SJCRH30 (cell line): ENCODE results near the gene DCBLD2. TPM values are rescaled to one million over a fixed set of nuclear protein-coding genes. Genes with fewer than 3 reads are reported as not detected.
A peak's percentile ranks its signal among the peaks of the same experiment; 100 is the strongest.

Experiments used
- DNase-seq, 2 experiments: peaks; one replicate each; pipeline ENCODE4 v3.0.0-alpha.2; 2015 to 2020
- H3K27ac ChIP-seq: fragments of 250-450 bp; sonication (Bioruptor Pico); 2 replicates; pipeline ENCODE4 v1.5.1; 2020; ENCODE audit warnings: mild to moderate bottlenecking, moderate library complexity
- H3K27me3 ChIP-seq: fragments of 250-450 bp; sonication (Bioruptor Pico); 2 replicates; pipeline ENCODE4 v1.5.1; 2020; ENCODE audit warnings: mild to moderate bottlenecking, moderate library complexity
- H3K36me3 ChIP-seq: fragments of 250-450 bp; sonication (Bioruptor Pico); 2 replicates; pipeline ENCODE4 v1.5.1; 2020; ENCODE audit warnings: mild to moderate bottlenecking, moderate library complexity
- H3K4me1 ChIP-seq: fragments of 250-450 bp; sonication (Bioruptor Pico); 2 replicates; pipeline ENCODE4 v1.5.1; 2020; ENCODE audit warnings: mild to moderate bottlenecking, moderate library complexity
- H3K4me3 ChIP-seq: fragments of 250-450 bp; sonication (Bioruptor Pico); 2 replicates; pipeline ENCODE4 v1.5.1; 2020; ENCODE audit warnings: mild to moderate bottlenecking, moderate library complexity
- H3K9me3 ChIP-seq: fragments of 250-450 bp; sonication (Bioruptor Pico); replicated peaks from 2 replicates; pipeline ENCODE4 v1.5.1; 2020; ENCODE audit warnings: mild to moderate bottlenecking, moderate library complexity
- total RNA-seq: library from RNA; depleted of rRNA; stranded (reverse); fragments of >200 nt; shearing (Covaris generic); gene quantifications from 2 replicates; pipeline ENCODE4 v1.2.3, GENCODE V29; 2014

Gene DCBLD2
- total RNA-seq, 1 experiment from 2014 or later: 61.3 TPM

DNA sequence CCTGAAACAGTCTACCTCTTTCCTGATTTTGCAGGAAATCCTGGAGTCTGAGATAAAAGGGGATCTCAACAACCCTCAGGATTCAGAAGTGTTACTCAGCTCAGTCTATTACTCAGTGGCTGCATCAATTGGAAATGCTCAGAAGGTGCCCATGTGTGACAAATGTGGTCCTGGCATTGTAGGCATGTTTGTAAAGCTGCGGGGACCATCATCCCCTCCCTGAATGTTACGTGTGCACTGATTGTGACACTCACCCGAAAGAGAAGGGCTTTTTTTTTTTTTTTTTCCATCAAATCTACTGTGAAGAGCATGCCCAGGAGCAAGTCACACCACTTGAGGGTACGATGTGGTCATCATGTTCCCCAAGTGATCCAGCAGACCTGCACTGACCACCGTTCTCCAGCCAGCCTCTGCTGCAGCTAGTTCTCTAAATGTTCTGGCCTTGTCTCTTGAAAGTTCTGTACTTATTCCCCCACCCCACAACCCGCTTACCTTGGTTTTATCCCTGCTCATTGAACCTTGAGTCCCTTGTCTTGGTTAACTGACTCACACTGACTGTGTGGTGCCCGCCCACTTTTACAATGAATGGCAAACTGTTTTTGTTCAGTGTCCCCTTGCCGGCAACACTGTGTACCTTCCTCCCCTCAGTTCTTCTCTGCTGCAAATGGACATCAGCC lies 118.5 kb downstream of the DCBLD2 start:
- DNase-seq: peak in 1 of 2 experiments; percentile 9

DNA sequence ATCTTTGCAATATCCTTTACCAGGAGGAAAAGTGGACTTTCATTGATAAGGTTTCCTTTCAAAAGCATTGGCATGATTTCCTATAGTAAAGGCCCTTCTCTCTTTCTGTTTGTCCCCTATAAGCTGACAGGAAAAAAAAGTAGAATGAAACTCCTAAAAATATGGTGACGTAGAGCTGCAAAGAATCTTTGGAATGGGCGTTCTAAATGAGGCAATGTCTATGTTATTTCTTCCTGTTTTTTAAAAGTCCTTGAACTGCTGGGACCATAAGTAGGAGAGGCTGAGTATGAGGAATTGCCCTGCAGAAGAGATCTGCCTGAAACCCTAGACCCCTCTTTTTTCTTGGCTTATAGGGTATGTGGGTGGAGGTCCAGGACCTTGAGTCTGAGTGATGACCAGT lies 121.2 kb downstream of the DCBLD2 start:
- H3K27ac ChIP-seq: no peak overlapping the region
- H3K4me3 ChIP-seq: no peak overlapping the region
- no peaks in the 10 kb centered on the region for H3K9me3 ChIP-seq
- no peak for DNase-seq
- no peaks in the 10 kb centered on the region for H3K27me3 ChIP-seq
- peaks cover 14% of the 10 kb centered on the region for H3K4me1 ChIP-seq
- no peaks in the 10 kb centered on the region for H3K36me3 ChIP-seq

More for the DNA sequence above, 118.5 kb downstream of the DCBLD2 start:
- Histone ChIP-seq H3K4me3 (no peak overlapping the region), H3K4me1 (peaks cover 14% of the 10 kb centered on the region), H3K36me3 (no peaks in the 10 kb centered on the region), H3K27ac (peak overlapping the region; percentile 54), H3K27me3 (no peaks in the 10 kb centered on the region), H3K9me3 (no peaks in the 10 kb centered on the region)

DNA sequence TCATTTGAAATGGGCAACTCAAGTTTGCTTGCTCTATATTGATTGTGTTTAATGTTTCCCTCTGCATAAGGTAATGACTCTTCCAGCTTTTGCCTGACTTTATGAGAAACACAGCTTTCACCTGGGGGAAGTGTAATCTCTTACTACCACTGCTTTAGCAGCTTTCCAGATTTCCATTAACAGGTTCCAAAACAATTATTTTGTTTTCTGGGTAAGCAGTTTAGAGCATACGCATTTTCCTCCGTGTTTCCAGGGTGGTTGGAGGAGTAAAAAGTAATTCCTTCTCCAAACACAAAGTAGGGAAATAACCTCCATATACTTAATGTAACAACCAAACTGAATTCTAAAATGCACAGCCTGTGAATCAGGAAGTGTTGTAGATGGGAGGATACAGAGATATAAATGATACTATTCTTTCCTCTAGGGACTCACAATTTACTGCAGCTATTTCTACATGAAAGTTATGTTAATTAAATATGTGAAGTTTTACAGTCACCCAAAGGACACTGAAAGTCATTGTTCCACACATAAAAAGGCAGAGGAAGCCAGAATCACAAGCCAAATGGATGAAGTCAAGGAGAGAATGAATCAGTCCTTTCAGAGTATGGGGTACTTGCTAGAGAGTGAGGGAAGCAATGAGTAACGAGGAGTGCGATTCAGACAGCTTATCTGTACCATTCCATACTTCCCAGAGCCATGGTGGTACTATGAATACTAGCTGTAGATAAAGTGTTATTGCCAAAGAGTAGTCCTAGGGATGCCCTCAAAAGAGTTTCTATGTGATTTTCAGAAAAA lies 121.8 kb downstream of the DCBLD2 start:
- H3K4me3 ChIP-seq: no peak overlapping the region
- no peak for DNase-seq
- H3K27ac ChIP-seq: no peak overlapping the region
- no peaks in the 10 kb centered on the region for H3K36me3 ChIP-seq
- no peaks in the 10 kb centered on the region for H3K27me3 ChIP-seq
- no peaks in the 10 kb centered on the region for H3K9me3 ChIP-seq
- H3K4me1 ChIP-seq: peaks cover 14% of the 10 kb centered on the region

DNA sequence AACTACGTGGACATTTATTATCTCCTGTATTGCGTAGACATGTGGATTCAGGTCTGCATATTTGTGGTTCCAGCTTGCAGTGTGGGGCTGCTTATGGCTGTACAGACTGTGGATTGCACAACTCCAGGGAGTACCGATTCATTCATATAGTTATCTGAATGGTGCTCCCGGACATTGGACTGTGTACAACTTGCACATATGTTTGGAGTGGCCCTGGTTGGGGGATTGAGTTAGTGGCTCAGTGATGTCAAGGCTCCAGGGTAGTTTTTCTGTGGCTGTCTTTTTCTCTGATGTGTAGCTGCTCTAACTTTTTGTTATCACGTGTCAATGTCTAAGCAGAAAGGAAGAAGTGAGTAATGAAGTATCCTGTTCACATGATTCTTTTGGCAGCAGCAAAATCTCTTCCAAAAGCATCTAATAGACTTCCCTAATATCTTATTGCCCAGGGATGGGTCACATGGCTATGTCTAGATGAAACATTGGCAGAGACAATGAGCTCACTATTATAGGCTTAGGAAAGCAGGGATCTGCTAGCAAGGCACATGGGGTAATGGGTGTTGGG lies 122.6 kb downstream of the DCBLD2 start:
- H3K9me3 ChIP-seq: no peaks in the 10 kb centered on the region
- H3K27ac ChIP-seq: no peak overlapping the region
- H3K27me3 ChIP-seq: no peaks in the 10 kb centered on the region
- no peak for DNase-seq
- peaks cover 6% of the 10 kb centered on the region for H3K4me1 ChIP-seq
- H3K4me3 ChIP-seq: no peak overlapping the region
- H3K36me3 ChIP-seq: no peaks in the 10 kb centered on the region

DNA sequence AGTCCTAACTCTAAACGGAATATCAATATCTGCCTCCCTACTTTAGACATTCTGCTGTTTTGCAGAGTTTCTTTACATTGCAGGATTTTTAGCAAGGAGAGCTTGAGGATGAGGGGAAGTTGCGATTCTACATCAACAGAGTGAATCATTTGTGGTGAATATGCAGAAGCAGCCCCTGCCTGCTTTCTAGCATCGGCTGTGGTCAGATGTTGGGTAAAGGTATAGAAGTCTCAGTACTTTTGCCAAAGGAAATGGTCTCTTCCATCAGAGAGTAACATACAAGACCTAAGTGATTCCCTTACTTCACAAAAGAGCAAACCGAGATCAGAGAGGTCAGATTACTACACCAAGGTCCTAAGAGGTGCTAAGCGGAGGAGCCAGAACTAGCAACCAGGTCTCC lies 123.1 kb downstream of the DCBLD2 start:
- Histone ChIP-seq H3K4me1 (peaks cover under 1% of the 10 kb centered on the region), H3K4me3 (no peak overlapping the region), H3K27ac (no peak overlapping the region), H3K27me3 (no peaks in the 10 kb centered on the region), H3K36me3 (no peaks in the 10 kb centered on the region), H3K9me3 (no peaks in the 10 kb centered on the region)
- no peak for DNase-seq

DNA sequence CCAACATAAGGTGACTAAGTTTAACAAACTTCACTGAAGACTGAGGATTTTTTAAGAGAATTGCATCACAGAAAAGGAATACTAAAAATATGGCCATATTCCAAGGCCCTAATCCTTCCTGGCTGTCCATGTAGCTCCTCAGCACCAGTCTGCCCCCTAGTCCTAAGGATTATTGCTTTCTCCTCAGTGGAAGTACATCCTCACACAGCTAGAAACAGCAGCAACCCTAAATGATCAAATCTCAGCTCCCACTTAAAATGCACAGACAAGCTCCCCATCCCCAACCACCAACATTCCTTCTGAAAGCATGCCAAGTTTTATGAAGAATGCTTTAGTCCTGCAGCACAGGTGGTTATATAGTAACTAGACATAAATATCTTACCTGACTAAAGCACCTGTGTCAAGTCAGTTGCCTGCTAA lies 123.7 kb downstream of the DCBLD2 start:
- H3K36me3 ChIP-seq: no peaks in the 10 kb centered on the region
- no peak overlapping the region for H3K4me3 ChIP-seq
- no peaks in the 10 kb centered on the region for H3K4me1 ChIP-seq
- H3K27me3 ChIP-seq: no peaks in the 10 kb centered on the region
- DNase-seq: no peak
- no peak overlapping the region for H3K27ac ChIP-seq
- H3K9me3 ChIP-seq: no peaks in the 10 kb centered on the region

DNA sequence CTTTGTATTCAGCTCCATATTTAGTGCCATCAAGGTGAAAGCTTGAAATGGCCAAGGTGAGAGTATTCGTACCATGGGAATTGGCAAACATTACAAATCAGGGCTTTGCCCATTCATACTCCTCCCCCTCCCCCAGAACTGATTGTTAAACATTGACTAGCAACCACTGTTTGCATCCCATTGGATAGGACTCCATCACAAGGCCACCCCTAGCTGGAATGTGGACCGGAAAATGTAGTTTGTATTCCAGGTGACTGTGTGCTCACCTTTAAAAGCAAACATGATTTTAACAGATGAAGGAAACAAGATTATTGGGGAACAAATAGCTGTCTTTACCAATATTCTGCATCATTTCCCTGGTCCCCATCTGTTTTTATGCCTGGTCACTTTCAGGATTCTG lies 124.2 kb downstream of the DCBLD2 start:
- H3K4me3 ChIP-seq: no peak overlapping the region
- H3K36me3 ChIP-seq: no peaks in the 10 kb centered on the region
- H3K27ac ChIP-seq: no peak overlapping the region
- no peaks in the 10 kb centered on the region for H3K27me3 ChIP-seq
- no peak for DNase-seq
- H3K9me3 ChIP-seq: no peaks in the 10 kb centered on the region
- no peaks in the 10 kb centered on the region for H3K4me1 ChIP-seq

DNA sequence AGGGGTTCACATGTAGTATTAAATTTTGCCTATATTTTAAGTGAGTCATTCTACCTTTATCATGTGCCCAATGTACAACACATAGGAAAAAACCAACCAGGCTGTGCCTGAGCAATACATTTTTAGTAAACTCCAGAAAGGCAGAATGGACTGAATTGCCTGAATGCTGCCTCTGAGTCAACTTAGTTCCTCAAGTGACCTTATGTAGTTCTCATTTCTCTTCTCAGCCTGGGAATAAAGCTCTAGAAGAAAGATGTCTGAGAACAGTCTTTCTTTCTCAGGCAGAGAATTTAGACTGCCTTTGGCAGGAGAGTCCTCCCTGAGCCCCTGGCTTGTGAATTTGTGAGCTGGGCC lies 125.4 kb downstream of the DCBLD2 start:
- Histone ChIP-seq H3K36me3 (no peaks in the 10 kb centered on the region), H3K9me3 (no peaks in the 10 kb centered on the region), H3K4me1 (no peaks in the 10 kb centered on the region), H3K27ac (no peak overlapping the region), H3K27me3 (no peaks in the 10 kb centered on the region), H3K4me3 (no peak overlapping the region)
- no peak for DNase-seq

DNA sequence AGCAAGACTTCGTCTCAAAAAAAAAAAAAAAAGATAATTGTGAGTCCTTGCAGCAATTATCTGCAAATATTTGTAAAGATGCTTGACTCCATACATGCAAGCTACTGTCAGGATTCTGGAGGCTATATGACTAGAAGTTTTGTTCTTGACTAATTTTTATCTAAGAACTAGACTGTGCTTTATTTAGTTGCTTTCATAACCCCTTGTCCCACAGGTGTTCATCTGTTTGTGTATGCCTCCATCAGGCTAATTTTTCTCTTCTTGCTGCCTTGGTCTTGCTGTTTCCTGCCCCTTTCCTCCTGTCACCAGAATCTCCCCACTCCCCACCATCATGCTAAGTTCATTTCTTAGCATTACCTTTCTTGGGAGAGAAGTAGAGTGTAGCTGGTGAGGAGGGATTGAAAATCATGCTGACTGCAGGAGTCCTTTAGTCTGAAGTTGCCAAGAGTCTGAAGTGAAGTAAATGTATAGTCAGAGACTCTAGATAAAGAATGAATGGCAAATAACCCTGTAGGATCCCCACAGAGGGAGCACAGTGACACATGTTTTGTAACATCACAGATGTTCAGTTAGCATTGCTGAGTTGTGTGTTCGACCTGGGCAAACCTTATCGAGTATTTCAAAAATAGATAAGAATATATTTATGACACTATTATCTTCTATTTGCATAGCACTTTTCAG lies 125.9 kb downstream of the DCBLD2 start:
- DNase-seq: no peak
- Histone ChIP-seq H3K4me3 (no peak overlapping the region), H3K27me3 (no peaks in the 10 kb centered on the region), H3K4me1 (no peaks in the 10 kb centered on the region), H3K36me3 (no peaks in the 10 kb centered on the region), H3K9me3 (no peaks in the 10 kb centered on the region), H3K27ac (no peak overlapping the region)

DNA sequence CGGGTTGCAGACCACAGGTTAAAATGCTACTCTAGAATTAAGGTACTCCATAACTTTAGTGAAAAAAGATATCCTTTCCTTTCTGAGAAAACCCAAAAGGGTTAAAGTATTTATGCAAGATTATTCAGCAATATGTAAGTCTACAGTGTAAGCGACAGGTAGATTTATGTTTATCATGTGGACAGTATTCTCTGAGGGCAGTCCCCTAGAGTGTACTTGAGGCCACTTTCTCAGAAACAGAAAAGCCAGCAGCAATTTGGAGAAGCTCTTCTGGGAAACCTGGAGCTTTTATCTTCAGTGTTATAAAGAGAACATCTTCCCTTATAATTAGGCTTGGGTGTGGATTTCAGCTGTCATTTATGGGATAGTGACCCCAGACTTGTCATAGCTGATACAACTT lies 129.5 kb downstream of the DCBLD2 start:
- Histone ChIP-seq H3K27ac (no peak overlapping the region), H3K27me3 (no peaks in the 10 kb centered on the region), H3K4me3 (no peak overlapping the region), H3K9me3 (no peaks in the 10 kb centered on the region; the same call in 1 of the 2 replicates), H3K4me1 (no peaks in the 10 kb centered on the region), H3K36me3 (no peaks in the 10 kb centered on the region; the same call in 1 of the 2 replicates)
- no peak for DNase-seq

DNA sequence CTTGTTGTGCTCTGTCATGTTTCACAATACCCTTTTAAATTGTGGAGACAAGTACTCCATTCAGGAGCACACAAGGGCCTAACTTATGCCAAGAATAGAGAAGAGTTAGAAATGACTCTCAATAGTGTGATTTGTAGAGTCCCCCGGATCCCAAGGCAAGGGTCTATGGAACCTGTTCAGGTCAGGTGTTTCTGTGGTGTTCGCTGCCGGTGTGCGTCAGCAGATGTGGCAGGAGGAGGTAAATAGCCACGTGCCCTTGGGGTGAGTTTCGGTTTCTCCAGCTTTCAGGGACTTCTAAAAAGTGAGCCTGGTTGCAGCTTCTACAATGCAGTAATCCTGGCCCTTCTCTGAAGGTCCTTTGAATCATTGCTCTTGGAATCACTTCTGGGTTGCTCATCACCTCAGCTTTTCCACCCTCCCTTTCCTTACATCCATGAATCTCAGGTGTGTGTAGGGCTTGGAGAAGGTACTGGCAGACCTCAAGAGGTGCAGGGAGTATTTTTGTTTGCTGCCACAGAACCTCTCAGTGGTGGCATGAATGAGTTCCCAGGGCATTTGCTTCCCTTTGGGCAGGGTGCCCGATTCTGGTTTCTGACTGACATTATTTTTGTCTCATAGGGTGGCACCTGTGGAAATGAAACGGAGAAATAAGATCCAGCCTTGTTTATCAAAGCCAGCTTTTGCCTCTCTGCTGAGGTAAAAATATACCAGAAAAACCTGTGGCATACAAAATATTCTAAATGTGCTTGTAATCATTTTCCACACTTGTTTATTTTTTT lies 131.0 kb downstream of the DCBLD2 start:
- Histone ChIP-seq H3K9me3 (no peaks in the 10 kb centered on the region; the same call in 1 of the 2 replicates), H3K27me3 (no peaks in the 10 kb centered on the region), H3K4me3 (no peak overlapping the region), H3K4me1 (no peaks in the 10 kb centered on the region), H3K27ac (no peak overlapping the region), H3K36me3 (no peaks in the 10 kb centered on the region; the same call in 1 of the 2 replicates)
- no peak for DNase-seq

DNA sequence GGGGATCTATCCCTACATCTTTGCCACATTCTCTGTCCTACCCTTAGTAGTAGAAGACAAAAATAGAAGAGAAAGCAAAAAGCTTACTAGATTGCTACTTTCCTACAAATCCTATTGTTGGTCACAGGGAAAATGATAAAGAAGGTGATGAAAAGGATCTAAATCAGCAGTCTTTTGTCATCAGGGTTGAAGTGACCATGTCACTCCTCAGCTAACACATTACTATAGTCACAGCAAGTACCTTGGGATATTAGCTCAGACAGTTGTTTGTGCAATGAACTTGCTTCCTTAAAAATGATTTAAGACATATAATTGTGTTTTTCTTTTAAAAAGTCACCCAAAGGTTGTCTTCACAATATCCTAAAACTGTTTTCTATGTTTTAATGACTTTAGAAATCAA lies 132.0 kb downstream of the DCBLD2 start:
- no peak overlapping the region for H3K27ac ChIP-seq
- no peaks in the 10 kb centered on the region for H3K4me1 ChIP-seq

DNA sequence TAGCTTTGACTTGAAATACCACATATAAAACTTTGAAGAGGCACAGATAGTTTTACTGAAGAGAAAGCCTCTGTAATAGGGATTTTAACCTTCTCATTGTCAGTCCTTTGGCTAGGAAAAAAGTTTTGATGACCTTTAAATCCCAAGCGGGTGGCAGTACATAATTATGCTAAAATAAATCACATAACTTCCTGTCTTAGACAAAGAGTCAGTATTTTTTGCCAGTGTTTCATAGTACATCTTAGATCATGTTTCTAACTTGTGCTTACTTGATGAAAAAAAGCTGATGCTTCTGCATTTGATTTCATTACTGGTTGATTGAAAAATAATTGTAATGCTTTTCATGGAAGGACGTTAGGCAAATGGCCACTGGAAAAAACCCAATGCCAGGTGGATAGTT lies 132.5 kb downstream of the DCBLD2 start:
- Histone ChIP-seq H3K27ac (no peak overlapping the region), H3K4me3 (no peak overlapping the region), H3K36me3 (no peaks in the 10 kb centered on the region; the same call in 1 of the 2 replicates), H3K27me3 (no peaks in the 10 kb centered on the region), H3K4me1 (no peaks in the 10 kb centered on the region), H3K9me3 (no peaks in the 10 kb centered on the region; the same call in 1 of the 2 replicates)
- no peak for DNase-seq

More for the DNA sequence above, 132.0 kb downstream of the DCBLD2 start:
- no peak for DNase-seq
- no peak overlapping the region for H3K4me3 ChIP-seq
- H3K27me3 ChIP-seq: no peaks in the 10 kb centered on the region
- no peaks in the 10 kb centered on the region; the same call in 1 of the 2 replicates for H3K36me3 ChIP-seq
- no peaks in the 10 kb centered on the region; the same call in 1 of the 2 replicates for H3K9me3 ChIP-seq

DNA sequence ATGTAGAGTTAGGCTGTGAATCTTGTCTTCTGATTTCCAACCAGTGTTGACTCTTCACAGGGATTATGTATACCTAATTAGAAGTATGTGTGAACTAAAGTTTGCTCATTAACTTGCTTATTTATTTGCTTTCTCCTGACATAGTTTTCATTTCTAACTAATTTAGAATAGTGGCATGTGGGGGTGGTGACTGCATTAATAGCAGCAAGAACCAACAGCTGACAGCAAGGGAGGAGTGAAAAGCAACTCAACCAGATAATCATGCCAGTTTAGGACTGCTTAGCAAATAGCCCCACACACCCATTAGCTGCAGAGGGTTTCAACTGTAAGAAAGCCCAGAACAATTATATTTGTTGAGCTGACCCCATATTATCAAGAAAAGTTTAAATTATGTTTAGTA lies 134.6 kb downstream of the DCBLD2 start:
- Histone ChIP-seq H3K27ac (no peak overlapping the region), H3K36me3 (no peaks in the 10 kb centered on the region; the same call in 1 of the 2 replicates), H3K4me3 (no peak overlapping the region), H3K9me3 (no peaks in the 10 kb centered on the region; the same call in 1 of the 2 replicates), H3K4me1 (no peaks in the 10 kb centered on the region), H3K27me3 (no peaks in the 10 kb centered on the region)
- DNase-seq: no peak
